ENCODE measurements around the gene UMAD1.

The UMAD1 gene

GRCh38 chr7:7829667-7830066, 189.1 kb downstream of the UMAD1 start:
- DNase-seq (ENCODE audit: low spot score) (no peak), FAIRE-seq (no peak)

GRCh38 chr7:7830122-7830878, 189.7 kb downstream of the UMAD1 start:
- FAIRE-seq (no peak), DNase-seq (ENCODE audit: low spot score) (no peak)

- FAIRE-seq, result peak; percentile 59
- DNase-seq (ENCODE audit: low spot score), result no peak
Observed at GRCh38 chr7:7832518-7832917, 192.0 kb downstream of the UMAD1 start.

- FAIRE-seq (peak; percentile 77), DNase-seq (ENCODE audit: low spot score) (no peak)
Observed at GRCh38 chr7:7834761-7835160, 194.2 kb downstream of the UMAD1 start.

- DNase-seq (ENCODE audit: low spot score), result no peak
- no peak for FAIRE-seq
Observed at GRCh38 chr7:7841027-7841426, 200.5 kb downstream of the UMAD1 start.

- DNase-seq (ENCODE audit: low spot score) (no peak), FAIRE-seq (no peak)
Observed at GRCh38 chr7:7843240-7843639, 202.7 kb downstream of the UMAD1 start.

- no peak for FAIRE-seq
Observed at GRCh38 chr7:7843972-7844371, 203.4 kb downstream of the UMAD1 start.

GRCh38 chr7:7848246-7848645, 207.7 kb downstream of the UMAD1 start:
- FAIRE-seq (no peak), DNase-seq (ENCODE audit: low spot score) (no peak)

More at GRCh38 chr7:7843972-7844371, 203.4 kb downstream of the UMAD1 start:
- no peak for DNase-seq (ENCODE audit: low spot score)

- DNase-seq (ENCODE audit: low spot score) (no peak), FAIRE-seq (no peak)
Observed at GRCh38 chr7:7848892-7849291, 208.3 kb downstream of the UMAD1 start.

- no peak for FAIRE-seq
Observed at GRCh38 chr7:7850150-7850549, 209.6 kb downstream of the UMAD1 start.

GRCh38 chr7:7851381-7851780, 210.8 kb downstream of the UMAD1 start:
- FAIRE-seq (no peak), DNase-seq (ENCODE audit: low spot score) (no peak)

More at GRCh38 chr7:7850150-7850549, 209.6 kb downstream of the UMAD1 start:
- no peak for DNase-seq (ENCODE audit: low spot score)

- no peak for FAIRE-seq
- no peak for DNase-seq (ENCODE audit: low spot score)
Observed at GRCh38 chr7:7851991-7852390, 211.4 kb downstream of the UMAD1 start.

GRCh38 chr7:7857143-7857583, 216.6 kb downstream of the UMAD1 start:
- peak; percentile 23 for FAIRE-seq
- no peak for DNase-seq (ENCODE audit: low spot score)

GRCh38 chr7:7858559-7858958, 218.0 kb downstream of the UMAD1 start:
- FAIRE-seq (no peak), DNase-seq (ENCODE audit: low spot score) (no peak)

- FAIRE-seq, result no peak
- no peak for DNase-seq (ENCODE audit: low spot score)
Observed at GRCh38 chr7:7859411-7859810, 218.9 kb downstream of the UMAD1 start.

- peak; percentile 13 for FAIRE-seq
- DNase-seq (ENCODE audit: low spot score), result peak; percentile 53
Observed at GRCh38 chr7:7861211-7861633, 220.7 kb downstream of the UMAD1 start.

- DNase-seq (ENCODE audit: low spot score) (no peak), FAIRE-seq (peak; percentile 58)
Observed at GRCh38 chr7:7862393-7862792, 221.8 kb downstream of the UMAD1 start.

GRCh38 chr7:7867846-7868571, 227.5 kb downstream of the UMAD1 start:
- DNase-seq (ENCODE audit: low spot score), result no peak
- no peak for FAIRE-seq

- FAIRE-seq (no peak), DNase-seq (ENCODE audit: low spot score) (no peak)
Observed at GRCh38 chr7:7868572-7868899, 228.0 kb downstream of the UMAD1 start.

GRCh38 chr7:7869036-7869435, 228.5 kb downstream of the UMAD1 start:
- FAIRE-seq, result no peak
- no peak for DNase-seq (ENCODE audit: low spot score)

- FAIRE-seq (no peak), DNase-seq (ENCODE audit: low spot score) (no peak)
Observed at GRCh38 chr7:7869651-7870050, 229.1 kb downstream of the UMAD1 start.

GRCh38 chr7:7870555-7870954, 230.0 kb downstream of the UMAD1 start:
- FAIRE-seq, result no peak

GRCh38 chr7:7876419-7876818, 235.9 kb downstream of the UMAD1 start:
- FAIRE-seq (no peak), DNase-seq (ENCODE audit: low spot score) (no peak)

More at GRCh38 chr7:7870555-7870954, 230.0 kb downstream of the UMAD1 start:
- DNase-seq (ENCODE audit: low spot score), result no peak
